ENCODE results near the gene GPD2.

Gene GPD2

DNA sequence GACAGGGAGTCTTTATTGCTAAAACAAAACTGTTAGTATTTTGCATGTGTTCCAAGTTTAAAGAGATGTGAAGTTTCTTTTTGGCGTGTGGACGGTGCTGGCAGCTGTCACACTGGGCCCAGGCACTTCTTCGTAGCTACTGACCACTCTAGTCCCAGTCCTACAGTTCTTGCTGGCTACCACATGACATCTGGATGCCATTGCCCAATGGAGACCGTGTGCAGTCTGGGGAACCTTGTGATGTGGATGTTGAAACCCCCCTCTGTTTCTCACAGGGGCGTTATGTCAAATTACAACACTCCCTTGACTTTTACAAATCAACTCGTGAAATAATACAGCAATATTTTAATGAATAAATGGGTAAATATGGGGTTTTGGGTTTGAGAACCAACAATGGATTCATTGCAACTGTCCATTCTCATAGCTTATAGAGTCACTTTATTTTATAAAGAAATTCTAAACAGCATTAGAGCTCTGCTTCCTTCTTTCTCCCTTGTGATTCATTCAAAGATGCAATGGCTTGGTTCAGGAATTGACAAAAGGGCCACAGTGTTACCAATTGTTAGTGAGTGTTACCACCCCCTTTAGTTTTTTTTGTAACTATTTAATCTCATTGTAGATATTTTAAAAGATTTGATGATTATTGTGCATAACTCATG lies 1.2 kb downstream of the GPD2 start:
- DNase-seq, result no peak

DNA sequence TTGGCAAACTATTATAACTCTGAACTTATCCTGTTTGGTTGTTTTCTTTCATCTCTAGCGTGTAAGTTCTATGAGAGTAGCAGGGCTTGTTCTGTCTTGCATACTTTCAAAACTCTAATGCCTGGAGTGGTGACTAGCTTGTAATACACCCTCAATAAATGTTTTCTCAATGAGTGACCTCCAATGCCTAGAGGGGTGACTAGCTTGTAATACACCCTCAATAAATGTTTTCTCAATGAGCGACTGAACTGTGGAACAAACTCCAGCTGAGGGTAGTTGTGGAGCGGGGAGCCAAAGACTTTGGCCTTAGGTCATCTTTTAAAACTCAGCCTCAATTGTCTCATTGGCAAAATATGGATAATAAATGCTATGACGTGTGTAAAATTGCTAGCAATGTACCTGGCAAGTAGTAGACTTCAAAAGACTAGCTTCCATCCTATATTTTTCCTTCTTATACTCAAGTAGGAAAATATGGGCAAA lies 1.8 kb downstream of the GPD2 start:
- no peak for DNase-seq

DNA sequence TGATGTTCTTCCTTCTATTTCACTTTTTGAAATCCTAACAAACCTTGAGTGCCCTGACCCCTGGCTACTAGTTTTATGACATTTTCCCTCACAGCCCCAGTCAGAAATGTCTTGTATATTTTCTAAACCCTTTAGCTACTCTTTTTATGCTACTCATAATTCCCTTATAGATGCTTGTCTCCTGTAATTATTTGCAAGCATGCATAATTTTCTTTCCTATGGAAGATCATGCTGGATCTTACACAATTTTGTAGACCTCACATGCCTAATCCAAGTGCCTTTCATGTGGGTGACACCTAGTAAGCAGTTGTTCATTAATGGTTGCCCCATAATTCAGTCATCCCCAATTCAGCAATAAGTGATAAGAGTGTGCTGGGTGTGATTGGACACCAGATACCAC lies 6.9 kb downstream of the GPD2 start:
- no peak for DNase-seq

DNA sequence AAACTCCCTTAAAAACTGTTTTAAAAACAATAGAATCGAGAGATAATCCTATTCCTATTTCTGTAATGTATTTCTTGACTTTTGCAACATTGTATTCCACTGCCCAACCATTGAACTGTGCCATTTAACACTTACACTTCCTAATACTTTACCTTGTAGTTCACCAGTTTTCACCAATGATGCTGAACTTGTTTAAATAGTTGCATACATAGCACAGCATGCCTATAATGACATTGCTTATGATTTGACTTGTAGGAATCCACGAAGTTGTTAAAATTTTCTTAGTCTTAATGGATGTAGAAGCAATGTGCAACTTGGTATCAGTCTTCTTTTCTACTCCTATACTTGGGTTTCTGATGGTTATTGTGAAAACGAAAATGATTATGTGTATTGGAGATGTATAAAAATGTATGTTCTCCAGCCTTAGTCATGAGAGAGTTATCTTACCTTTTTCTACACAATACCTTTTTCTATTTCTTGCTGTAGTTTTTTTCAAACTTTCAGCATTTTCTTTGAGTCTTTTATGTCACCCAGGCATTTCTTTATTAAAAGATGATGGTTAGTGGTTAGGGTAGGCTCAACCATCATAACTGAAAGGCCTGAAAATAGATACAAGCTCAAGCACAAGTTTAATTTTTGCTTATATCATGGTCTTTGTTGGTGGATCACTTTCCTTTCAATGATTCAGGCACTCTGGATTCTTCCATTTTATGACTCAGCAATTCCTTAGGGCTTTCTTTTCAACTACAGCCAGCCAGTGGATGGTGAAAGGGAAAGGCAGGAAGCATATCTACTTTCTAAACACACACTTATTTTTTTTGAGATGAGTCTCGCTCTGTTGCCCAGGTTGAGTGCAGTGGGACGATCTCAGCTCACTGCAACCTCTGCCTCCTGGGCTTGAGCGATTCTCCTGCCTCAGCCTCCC lies 9.4 kb downstream of the GPD2 start:
- no peak for DNase-seq

DNA sequence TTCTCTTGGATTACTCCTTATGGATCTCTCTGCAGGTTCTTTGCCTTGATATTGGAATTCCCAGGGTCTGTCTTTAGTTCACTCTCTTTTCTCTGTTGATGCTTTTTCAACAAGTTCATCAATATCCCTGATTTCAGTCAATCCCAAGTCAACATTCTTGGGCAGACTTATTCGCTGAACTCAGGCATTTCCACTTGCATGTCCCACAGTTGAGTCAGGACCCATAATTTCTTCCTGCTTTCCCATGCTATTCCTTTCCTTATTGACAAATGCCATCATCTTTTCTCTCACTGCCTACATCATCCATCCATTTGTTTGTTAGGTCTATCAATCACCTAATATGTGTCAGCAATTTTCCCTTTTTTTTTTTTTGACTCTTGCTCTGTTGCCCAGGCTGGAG lies 11.6 kb downstream of the GPD2 start:
- no peak for DNase-seq

DNA sequence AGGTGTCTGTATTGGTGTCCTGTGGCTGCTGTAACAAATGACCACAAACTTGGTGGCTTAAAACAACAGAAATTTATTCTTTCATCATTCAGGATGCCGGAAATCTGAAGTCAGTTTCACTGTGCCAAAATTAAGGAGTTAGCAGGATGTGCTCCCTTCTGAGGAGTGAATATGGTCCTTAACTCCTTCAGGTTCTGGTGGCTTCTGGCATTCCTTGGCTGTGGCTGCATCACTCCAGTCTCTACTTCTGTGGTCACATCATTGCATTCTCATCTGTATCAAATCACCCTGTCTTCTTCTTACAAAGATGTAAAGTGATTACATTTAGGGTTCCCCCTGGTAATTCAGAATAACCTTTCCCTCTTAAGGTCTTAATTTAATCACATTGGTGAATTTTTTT lies 12.6 kb downstream of the GPD2 start:
- no peak for DNase-seq

DNA sequence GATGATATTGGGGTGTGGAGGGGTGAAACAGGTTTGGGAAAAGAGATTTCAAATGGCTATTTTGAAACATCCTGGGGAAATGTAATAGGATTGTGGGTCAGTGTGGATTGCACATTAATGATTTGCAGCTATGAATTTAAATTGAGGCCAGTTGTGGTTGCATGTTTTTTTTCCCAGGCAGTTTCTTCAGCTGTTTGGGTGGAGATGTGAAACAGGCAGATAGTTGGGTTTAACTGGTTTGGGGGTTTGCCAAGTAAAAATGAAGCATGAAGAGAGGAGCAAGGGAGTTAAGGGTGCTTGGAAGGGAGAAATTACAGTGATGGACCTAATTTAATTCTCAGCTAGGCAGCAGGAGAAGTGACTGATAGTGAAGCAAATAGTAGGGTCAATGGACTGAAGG lies 16.8 kb downstream of the GPD2 start:
- no peak for DNase-seq

DNA sequence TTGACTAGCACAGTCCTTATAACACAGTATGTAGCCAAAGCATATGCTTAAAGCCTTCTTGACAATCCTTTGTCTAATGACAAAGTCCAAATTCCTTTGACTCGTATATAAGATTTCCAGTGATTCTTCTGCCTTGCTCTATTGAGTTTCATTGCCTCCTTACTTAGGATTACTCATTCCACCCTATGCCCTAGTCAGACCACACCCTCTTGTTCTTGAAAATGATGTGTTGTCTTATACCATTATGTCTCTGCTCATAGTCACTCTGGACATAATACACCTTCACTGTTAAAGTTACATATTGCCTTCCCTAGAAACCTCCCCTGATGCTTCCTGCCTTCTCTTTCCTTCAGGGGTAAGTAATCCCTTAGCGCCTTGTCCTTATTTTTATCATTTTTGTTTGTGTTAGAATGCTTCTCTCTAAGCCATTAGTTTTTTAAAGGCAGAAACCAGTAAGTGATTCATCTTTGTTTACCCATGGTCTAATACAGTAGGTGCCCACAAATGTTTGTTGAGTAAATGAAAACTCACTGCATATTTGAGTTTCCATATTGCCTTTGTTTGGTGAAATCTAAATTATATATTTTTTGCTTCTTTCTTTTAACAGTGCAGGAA lies 19.3 kb downstream of the GPD2 start:
- DNase-seq, result no peak

DNA sequence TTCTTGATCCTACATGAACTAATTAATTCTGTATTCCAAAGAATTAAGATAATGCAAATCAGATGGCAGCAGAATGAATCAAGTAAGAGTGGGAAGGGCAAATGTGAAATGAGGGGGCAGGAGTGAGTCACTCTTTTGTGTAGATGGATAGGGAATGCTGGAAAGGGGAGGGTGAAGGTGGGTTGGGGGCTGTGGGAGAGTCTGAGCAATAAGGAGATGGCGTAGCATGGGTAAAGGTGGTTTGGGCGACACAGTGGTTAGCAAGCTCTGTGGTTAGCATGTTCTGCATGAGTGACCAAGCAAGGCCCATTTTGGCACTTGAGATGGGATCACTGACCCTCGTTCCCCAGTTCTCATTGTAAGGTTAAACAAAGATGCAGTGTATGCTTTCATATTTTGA lies 20.4 kb downstream of the GPD2 start:
- no peak for DNase-seq

DNA sequence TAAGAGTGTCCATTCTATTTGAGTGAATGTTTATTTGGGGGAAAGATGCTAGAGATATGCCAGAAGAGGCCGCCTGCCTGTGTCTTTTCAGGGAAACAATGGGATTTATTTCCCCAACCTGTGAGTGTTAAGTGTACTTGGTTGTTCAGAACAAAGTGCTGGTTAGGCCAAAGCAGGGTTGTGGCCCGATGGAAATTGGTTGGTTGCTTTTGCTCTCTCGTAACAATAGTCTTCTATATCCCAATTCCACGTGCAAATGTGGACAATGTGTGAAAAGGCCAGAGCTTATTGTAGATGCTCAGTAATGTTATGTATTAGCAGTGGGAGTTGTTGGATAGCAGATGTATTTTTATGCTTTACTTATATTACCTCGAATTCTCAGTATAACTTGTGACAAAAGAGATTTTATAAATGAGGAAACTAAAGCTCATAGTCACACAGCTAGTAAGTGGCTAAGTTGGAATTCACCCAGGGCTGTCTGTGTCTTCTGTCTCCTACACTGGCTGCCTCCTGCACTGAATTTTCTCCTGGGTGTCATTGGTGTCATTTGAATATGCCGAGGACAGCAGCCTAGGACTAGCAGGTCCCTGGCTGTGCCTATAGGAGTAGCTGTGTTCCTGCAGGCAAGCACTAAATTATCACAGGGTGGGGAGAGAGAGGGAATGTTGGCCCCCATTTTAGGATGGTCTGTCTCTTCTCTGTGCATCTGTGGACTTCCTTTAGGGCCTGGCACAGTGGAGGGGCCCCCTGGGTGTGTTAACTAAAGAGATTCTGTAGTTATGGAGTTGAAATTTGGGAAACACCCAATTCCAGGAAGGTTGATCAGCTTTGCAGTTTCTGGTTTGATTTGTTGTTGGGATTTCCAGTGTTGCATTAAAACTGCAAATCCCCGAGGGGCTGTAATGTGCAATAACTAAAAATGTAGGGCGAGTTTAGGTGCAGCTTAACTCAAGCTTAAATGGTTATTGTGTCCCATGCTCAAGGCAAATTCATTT lies 21.6 kb downstream of the GPD2 start:
- DNase-seq, result no peak

DNA sequence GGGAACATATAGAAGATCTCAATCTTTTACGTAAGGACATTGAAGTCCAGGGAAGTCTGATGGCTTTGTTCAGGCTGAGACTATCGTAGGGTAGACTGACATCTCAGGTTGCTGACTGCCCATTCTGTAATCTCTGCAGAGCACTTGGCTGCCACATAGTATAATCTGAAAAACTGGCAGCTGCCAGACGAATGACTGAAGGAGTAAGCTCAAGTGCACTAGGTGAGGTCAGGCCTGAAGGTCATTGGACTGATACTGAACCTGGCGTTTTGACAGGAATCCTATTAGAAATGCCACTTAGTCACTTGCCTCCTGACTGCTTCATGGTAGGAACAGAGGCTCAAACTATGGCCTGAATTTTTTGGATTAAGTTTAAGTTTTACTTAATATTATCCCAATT lies 23.5 kb downstream of the GPD2 start:
- no peak for DNase-seq

DNA sequence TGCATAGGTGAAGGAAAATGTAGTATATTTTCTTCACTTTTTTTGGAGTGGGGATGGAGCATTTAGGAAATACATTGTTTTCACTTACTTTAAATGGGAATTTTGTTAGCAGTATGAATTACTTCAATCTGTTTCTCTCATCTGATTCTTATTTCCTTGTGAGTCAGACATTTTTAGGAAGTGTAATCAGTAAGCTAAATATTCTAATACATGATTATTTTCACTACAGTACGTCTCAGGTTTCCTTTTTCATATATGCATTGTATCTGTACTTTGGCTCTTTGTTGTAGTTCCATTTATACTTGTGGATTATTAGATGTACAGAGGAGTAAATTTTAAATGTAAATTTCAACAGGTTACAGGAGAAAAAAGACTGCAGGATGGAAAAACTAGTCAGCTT lies 27.9 kb downstream of the GPD2 start:
- DNase-seq, result no peak

DNA sequence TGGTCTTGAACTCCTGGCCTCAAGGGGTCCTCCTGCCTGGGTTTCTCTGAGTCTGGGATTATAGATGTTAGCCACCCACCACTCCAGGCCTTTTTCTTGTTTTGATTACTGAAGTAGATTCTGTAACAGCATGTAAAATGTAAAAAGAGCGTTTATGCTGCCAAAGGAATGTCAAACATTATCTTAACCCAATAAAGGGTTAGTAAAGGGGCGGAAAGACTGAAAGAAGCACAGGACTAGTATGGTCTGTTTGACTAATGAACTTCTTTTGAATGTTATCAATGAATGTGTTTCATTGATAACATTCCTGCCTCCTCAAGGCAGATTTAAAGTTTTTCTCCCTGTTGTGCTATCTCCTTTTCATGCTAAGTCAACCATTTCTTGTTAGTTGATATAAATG lies 29.4 kb downstream of the GPD2 start:
- no peak for DNase-seq

DNA sequence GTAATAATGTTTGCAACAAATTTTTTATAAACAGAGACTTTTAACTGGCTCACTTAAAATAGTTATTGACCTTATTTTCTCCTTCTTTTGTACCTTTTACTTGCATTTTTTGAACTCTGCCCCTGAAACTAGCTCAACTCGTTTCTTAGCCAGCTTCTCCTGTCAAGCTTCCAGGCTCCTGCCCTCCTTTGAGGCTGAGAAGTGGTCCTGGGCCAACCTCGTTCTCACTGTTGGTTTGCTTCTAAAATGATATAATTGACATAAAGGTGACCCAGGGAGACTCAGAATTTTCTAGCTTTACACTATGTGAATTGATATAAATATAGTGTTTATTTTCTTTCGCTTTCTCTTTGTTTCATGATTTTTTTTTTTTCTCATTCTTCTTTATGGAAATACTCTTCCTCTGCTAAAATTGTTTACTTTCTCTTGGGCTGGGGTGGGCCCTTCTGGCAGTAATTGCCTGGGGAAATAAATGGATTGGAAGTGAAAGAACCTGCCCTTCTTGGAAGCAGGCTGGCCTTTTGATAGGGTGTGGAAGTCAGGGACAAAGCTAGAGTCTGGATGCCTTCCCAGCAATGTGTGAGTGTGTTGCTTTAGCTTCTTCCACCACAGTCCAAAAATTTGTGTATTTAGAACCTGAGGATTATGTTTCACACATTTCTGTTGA lies 30.7 kb downstream of the GPD2 start:
- no peak for DNase-seq

DNA sequence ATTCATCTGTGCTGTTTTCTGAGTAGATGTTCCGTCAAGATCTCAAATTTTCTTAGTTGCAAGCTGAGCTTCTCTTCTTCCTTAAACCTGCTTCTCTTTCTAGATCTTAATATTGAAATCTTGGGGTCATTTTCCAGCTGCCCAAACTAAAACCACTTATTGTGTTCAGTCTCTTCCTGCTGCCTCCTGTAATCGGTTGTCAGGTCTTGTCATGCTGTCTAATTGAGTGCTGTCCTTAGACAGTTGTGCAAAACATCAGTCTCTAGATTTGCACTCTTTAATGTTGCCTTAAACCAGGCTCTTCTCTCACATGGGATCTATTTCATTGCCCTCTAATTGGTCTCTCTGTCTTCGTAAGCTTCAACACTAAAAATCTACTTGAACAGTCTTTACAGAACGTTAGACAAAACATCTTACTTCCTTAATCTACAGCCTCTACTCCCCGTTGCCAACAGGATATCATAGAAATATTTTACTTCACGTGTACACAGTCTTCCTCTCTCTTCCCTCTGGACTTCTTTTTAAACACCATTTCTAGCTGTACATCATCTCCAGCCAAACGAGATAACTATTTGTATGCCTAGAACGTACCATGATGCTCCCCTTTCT lies 34.9 kb downstream of the GPD2 start:
- no peak for DNase-seq

DNA sequence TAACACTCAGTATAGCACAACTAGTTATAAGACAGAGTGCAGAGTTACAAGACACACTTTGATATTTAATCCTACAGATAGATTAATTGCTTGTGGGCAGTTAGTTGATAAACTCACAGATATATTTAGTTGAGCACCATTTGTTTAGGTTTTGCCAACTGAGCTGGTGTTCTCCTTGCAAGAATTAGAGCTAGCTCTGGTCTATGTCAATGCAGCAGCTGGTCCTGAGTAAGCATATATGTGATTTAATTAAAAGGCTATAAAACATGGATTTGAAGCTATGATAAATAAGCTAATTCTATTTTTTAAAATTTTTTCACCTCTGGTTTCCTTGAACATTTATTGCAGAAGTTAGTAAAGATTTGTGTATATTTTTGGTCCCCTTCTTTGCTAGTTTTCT lies 35.6 kb downstream of the GPD2 start:
- no peak for DNase-seq

DNA sequence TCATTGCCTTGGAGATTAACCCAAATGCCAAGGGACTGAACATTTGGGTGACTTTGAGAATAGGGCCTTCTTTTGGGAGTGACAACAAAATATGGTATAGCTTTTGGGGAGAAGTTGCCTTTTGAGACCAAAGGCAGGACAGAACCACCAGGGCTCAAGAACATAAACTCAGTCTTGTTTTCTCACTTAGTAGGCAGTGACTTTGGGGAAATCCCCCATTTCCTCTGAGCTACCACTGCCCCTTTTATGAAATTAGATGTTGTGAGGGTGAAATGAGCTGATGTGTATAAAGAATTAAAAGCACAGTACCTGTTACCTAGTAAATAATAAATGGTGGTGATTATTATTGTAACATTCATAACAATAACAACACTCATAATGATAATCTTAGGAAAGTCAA lies 36.5 kb downstream of the GPD2 start:
- DNase-seq, result no peak

DNA sequence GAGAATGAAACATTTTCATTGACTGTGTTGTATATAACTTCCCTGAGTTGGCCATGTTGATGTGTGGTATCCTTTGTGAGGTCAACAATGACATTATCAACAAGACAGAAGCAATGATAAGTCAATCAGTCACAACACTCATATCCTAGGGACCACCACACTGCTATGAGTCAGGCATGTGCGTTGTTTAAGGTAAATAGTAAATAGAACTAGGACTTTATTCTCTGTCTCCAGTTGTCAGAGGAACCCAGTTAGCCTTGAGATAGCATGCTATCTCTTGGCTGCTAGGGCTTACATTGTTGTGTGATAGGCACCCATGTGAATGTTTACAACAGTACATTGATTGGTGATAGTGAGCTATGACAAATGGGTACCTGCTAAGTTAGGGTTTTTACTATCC lies 37.3 kb downstream of the GPD2 start:
- no peak for DNase-seq

DNA sequence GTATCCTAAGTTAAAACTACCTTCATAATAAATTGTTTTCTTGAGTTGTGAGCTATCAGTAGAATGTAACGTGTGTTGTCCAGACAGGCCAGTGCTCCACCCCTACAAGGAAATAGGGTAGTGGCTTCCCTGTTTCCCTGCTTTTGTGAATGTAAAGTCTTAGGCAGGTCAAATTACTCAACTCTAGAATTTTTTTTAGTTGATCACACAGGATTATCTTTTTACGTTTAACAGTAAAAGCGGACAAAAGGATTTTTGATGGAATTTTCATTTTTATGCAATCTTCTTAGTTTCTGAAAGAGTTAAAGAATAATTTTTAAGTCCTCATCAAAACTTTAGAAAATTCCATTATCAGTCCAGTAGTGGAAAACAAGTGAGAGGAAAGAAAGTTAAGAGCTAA lies 38.2 kb downstream of the GPD2 start:
- no peak for DNase-seq

DNA sequence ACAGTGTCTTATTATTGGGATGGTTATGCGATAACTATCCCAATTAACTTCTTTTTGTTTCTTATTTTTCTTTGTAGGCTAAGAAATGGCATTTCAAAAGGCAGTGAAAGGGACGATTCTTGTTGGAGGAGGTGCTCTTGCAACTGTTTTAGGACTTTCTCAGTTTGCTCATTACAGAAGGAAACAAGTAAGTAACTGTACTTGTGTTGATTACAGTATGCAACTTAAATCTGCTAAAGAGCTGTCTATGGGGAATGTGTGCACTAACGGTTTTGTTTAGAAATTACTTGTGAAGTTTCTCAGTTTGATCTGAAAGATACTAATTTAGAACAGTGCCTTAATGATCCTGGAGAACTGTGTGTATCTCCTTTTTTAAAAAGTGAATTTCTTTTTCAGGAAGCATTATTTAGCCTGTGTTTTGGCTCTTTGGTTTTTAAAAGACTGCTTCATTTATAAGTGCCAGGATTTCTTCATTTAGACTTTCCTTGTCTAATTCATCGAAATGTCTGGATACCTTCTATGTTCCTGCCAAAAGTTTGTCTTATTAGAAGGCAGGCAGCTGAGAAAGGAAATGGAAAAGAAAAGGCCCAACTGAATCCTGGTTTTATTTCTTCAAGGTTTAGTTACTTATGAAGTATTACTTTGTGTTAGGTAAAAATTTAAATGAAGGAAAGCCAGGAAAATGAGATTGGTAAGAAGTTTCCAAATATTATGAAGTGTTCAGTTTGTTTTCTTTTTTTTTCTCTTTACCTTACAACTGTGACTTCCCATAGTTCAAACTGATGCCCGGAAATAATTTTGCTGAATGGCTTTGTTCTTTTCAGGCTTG lies 40.1 kb downstream of the GPD2 start:
- DNase-seq, result no peak

DNA sequence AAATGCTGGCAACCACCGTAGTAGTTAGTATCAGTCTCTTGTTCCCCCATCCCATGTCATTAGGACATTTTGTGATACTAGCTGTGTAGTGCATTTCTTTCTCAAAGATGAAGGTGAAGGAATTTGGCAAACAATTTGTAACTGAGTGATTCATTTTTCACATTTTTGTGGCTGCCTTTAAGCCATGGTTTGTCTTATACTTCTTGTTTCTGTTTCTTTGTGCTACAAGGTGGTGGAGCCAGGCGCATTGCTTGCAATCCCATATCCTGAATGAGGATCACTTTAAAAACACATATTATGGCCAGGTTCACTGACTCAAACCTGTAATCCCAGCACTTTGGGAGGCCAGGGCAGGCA lies 40.6 kb downstream of the GPD2 start:
- no peak for DNase-seq
